ENCODE results near the gene PIAS1. TPM values are rescaled to one million over a fixed set of nuclear protein-coding genes. Genes with fewer than 3 reads are reported as not detected.

PIAS1 gene
- total and polyA plus RNA-seq, 12 donors = 5.8 to 37.9 (median 30.3) TPM

DNA sequence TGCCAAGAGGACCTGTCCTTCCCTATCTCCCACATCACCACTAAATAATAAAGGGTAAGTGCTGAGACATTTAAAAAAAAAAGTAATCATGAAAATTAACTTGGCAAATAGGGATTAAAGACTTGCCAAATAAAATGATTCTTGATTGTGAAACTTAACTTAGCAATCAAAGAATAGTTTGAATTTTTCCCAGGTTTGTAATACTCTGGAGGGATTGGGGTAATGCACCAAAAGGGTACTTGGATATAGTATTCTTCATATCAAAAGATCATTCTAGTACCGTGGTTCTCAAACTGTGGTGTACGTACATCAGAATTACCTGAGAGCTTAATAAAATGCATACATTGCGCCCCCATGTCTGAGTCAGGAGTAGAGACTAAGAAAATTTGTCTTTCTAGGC, 122.5 kb downstream of the PIAS1 start:
- no peaks in the 10 kb centered on the region for H3K9me3 ChIP-seq
- H3K4me1 ChIP-seq = peaks cover 0 to 12% (median 0%) of the 10 kb centered on the region in 9 donors
- TF ChIP-seq, protein P1, sequence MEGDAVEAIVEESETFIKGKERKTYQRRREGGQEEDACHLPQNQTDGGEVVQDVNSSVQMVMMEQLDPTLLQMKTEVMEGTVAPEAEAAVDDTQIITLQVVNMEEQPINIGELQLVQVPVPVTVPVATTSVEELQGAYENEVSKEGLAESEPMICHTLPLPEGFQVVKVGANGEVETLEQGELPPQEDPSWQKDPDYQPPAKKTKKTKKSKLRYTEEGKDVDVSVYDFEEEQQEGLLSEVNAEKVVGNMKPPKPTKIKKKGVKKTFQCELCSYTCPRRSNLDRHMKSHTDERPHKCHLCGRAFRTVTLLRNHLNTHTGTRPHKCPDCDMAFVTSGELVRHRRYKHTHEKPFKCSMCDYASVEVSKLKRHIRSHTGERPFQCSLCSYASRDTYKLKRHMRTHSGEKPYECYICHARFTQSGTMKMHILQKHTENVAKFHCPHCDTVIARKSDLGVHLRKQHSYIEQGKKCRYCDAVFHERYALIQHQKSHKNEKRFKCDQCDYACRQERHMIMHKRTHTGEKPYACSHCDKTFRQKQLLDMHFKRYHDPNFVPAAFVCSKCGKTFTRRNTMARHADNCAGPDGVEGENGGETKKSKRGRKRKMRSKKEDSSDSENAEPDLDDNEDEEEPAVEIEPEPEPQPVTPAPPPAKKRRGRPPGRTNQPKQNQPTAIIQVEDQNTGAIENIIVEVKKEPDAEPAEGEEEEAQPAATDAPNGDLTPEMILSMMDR (IDR thresholded peaks at IDR 0.05) = no peak
- peaks cover 0 to 90% (median 9%) of the 10 kb centered on the region in 9 donors for H3K36me3 ChIP-seq
- H3K27ac ChIP-seq = no peak overlapping the region
- no peaks in the 10 kb centered on the region for H3K27me3 ChIP-seq
- ATAC-seq = no peak
- intact Hi-C loops (cut with DNase I) = no loop called here
- WGBS, 2 donors = 95 to 96% methylated on average over 3 of the region's 3 CpGs
- H3K4me3 ChIP-seq = no peak overlapping the region
- no peak for DNase-seq

DNA sequence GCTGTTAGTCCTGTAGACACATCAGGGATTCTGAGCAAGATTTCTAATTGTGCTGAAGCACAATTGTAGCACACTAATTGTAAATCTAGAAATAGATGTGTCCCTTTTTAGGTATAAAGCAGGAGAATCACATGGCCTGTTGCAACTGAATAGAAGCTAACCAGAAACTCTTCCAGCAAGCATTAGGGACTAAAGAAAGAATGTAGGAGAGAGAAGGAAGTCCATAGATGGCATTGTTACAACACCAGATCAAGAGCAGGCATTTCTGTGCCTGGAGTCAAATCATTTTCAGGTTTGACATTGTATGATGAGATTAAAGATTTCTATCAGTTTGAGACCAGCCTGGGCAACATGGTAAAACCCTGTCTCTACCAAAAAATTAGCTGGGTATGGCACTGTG, 123.6 kb downstream of the PIAS1 start:
- Histone ChIP-seq H3K36me3 (peaks cover 0 to 99% (median 9%) of the 10 kb centered on the region in 9 donors), H3K27me3 (no peaks in the 10 kb centered on the region), H3K9me3 (no peaks in the 10 kb centered on the region), H3K4me3 (no peak overlapping the region), H3K27ac (peak overlapping the region in 1 of 10 donors; percentile 24), H3K4me1 (peaks cover 0 to 12% (median 0%) of the 10 kb centered on the region in 9 donors)
- ATAC-seq (peak in 2 of 8 donors; percentile 45 to 51), DNase-seq (no peak)
- intact Hi-C loops (cut with DNase I) = no loop called here
- TF ChIP-seq, protein P1 (IDR thresholded peaks at IDR 0.05) = no peak

DNA sequence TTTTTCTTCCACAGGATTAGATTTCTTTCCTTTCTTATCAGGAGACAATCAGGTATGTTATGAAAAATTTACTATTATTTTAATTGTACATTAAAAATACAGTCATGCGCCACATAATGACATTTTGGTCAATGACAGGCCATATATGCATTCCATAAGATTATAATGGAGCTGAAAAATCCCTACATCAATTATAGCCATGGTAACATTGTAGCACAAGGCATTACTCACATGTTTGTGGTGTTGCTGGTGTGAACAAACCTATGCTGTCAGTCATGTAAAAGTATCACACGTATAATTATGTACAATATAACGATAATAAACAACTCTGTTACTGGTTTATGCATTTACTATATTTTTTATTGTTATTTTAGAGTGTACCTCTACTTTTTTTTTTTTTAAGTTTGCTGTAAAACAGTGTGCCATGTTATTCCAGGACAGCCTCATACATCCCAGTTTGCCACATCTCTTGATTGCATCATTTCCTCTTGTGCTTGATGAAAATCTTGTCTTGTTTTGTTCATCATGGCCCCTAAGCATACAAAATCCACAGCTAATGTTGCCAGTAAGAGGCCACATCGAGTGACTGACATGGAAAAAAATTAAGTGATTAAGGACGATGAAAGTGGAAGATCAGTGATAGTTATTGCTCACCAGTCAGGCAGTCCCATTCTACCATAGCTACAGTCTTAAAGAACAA, 129.7 kb downstream of the PIAS1 start:
- no peak overlapping the region for H3K27ac ChIP-seq
- no peak overlapping the region for H3K4me3 ChIP-seq
- H3K27me3 ChIP-seq = no peaks in the 10 kb centered on the region
- DNase-seq (no peak), ATAC-seq (no peak)
- WGBS, 2 donors = 92 to 93% methylated on average over 5 of the region's 5 CpGs
- no peaks in the 10 kb centered on the region for H3K9me3 ChIP-seq
- peaks cover 0 to 97% (median 25%) of the 10 kb centered on the region in 9 donors for H3K36me3 ChIP-seq
- TF ChIP-seq, protein P1 (IDR thresholded peaks at IDR 0.05) = no peak
- intact Hi-C loops (cut with DNase I) = no loop called here
- H3K4me1 ChIP-seq = peaks cover 0 to 25% (median 23%) of the 10 kb centered on the region in 9 donors

DNA sequence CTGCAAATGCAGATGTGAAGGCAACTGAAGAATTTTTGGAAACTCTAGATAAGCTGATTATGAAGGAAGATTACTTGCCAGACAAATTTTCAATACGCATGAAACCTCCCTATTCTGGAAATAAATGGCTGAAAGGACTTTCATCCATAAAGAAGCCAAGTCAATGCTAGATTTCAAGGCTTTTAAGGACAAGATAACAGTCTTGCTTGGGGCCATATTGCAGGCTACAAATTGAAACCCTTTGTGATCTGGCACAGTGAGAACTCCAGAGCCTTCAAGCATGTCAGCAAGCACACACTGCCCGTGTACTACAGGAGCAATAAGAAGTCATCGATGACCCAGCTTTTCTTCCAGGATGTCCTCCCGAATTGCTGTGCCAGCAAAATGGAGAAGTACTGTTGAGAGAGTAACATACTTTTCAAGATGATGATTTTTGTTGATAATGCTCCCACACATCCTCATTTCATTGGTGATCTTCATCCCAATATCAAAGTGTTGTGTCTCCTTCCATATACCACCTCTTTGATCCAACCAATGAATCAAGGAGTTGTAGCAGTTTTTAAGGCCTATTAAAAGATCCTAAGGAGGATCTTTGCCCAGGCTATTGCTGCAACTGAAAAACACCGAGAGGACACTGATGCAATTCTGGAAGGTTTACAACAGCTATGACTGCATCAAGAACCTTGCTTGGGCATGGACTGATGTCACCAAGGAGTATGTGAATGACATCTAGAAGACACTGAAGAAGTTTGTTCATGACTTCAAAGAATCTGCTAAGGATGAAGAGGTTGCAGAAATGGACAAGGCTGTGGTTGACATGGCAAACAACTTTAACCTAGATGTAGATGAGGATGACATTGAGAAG, 130.7 kb downstream of the PIAS1 start:
- TF ChIP-seq, protein P1 (IDR thresholded peaks at IDR 0.05) = no peak
- intact Hi-C loops (cut with DNase I) = no loop called here
- Histone ChIP-seq H3K4me1 (peaks cover 0 to 28% (median 23%) of the 10 kb centered on the region in 9 donors), H3K27me3 (no peaks in the 10 kb centered on the region), H3K36me3 (peaks cover 0 to 97% (median 25%) of the 10 kb centered on the region in 9 donors), H3K9me3 (no peaks in the 10 kb centered on the region), H3K4me3 (no peak overlapping the region), H3K27ac (no peak overlapping the region)
- no peak for DNase-seq
- 87 to 96% methylated on average over 5 of the region's 5 CpGs for WGBS, 2 donors
- no peak for ATAC-seq

All from heart right ventricle (tissue), 16 donors.